Stimulated activated CD4-positive, alpha-beta T cell treated with anti-CD3 and anti-CD28 coated beads, Interleukin-1b, Interleukin-23, amount 100 ng/mL, for 48 hours (primary cell): ENCODE measurements around the gene CDHR2.
"Not testable (repeated sequence)": the region's sequence is repeated elsewhere in the genome, so short reads cannot be mapped to it uniquely, and the experiment has no call there.

Source experiments
- DNase-seq: peaks from one replicate; pipeline ENCODE4 v3.0.0-alpha.2; 2020

CDHR2 gene

GRCh38 chr5:176542596-176543427 lies 6.3 kb upstream of the CDHR2 start:
- DNase-seq, result no peak

GRCh38 chr5:176543428-176544182 lies 5.5 kb upstream of the CDHR2 start:
- peak; percentile 74 for DNase-seq

GRCh38 chr5:176545388-176545736 lies 3.8 kb upstream of the CDHR2 start:
- DNase-seq, result no peak

- no peak for DNase-seq
Observed at GRCh38 chr5:176545737-176546509, 3.2 kb upstream of the CDHR2 start.

- DNase-seq, result no peak
Observed at GRCh38 chr5:176547802-176548201, 1.3 kb upstream of the CDHR2 start.

- no peak for DNase-seq
Observed at GRCh38 chr5:176549871-176550270, 729 bp downstream of the CDHR2 start.

GRCh38 chr5:176550275-176550831 lies 1.2 kb downstream of the CDHR2 start:
- no peak for DNase-seq

GRCh38 chr5:176550937-176551336 lies 1.8 kb downstream of the CDHR2 start:
- not testable (repeated sequence) for DNase-seq

- DNase-seq, result no peak
Observed at GRCh38 chr5:176552332-176552869, 3.3 kb downstream of the CDHR2 start.

- no peak for DNase-seq
Observed at GRCh38 chr5:176553260-176554085, 4.3 kb downstream of the CDHR2 start.

- DNase-seq, result no peak
Observed at GRCh38 chr5:176557846-176558245, 8.7 kb downstream of the CDHR2 start.

DNA sequence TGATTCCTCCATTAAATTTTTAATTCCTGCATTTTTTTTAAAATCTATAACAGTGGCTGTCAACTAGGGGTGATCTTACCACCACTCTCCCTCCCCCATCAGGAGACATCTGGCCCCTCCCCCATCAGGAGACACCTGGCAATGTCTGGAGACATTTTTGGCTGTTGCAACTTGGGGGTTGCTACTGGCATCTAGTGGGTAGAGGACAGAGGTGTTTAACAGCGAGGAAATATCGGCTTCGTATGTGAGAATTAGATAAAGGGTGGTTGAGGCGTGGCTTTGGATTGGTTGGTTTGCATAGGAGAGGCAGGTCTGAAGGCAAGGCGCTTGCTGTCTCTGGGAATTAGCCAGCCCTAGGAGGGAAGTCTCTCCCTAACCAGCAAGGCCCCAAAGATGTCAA lies 10.5 kb downstream of the CDHR2 start:
- DNase-seq, result no peak

DNA sequence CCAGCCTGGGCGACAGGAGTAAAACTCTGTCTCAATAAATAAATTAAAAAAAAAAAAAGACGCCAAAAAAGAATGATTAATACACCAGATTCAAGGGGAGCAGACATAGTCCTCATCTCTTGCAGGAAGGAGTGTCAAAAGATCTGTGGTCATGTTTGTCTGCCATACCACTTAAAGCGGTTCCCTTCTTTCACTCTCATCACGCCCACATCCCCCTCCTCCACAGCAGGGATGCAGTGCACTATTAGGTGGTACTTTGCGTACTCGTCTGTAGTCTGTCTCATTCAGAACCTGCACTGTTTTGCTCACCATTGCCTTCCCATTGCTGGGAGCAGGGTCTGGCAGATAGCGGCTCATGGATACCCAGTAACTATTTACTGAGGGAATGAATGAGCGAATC lies 11.2 kb downstream of the CDHR2 start:
- DNase-seq, result peak; percentile 31

DNA sequence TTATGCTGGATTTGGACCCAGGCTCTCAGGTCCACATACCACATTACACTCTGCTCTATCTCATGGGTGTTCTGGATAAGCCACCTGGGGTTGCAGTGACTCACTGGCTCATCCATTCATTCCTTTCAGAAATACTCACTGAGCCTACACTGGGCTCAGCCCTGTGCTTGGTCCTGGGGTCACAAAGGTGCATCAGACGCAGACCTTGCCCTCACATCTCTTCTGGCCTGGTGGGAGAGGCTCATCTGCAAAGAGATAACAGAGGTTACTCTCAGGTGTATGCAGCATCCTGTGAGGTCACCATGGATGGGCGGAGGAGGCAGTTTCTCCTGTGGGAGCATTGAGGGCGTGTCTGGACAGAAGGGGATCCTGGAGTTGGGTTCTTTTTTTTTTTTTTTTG lies 12.1 kb downstream of the CDHR2 start:
- DNase-seq, result no peak

DNA sequence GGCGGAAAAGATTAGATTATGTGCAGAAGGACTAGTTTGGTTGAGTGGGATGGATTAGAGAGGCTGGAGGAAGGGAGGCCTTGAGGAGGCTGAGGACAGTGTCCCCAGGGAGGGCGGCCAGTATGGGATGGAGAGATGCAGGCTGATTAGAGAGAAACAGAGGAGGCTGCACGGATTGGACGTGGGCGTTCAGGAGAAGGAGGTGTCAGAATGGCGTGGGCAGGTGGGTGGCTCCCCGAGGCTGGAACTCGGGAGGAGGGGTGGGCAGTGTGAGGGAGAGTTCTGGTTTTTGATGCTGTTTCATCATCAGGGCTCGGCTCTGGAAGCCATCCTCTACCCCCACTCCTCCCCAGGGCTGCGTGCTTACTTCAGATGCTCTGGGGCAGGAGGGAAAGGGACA lies 13.0 kb downstream of the CDHR2 start:
- DNase-seq, result no peak

- no peak for DNase-seq
Observed at GRCh38 chr5:176564002-176564401, 14.9 kb downstream of the CDHR2 start.

DNA sequence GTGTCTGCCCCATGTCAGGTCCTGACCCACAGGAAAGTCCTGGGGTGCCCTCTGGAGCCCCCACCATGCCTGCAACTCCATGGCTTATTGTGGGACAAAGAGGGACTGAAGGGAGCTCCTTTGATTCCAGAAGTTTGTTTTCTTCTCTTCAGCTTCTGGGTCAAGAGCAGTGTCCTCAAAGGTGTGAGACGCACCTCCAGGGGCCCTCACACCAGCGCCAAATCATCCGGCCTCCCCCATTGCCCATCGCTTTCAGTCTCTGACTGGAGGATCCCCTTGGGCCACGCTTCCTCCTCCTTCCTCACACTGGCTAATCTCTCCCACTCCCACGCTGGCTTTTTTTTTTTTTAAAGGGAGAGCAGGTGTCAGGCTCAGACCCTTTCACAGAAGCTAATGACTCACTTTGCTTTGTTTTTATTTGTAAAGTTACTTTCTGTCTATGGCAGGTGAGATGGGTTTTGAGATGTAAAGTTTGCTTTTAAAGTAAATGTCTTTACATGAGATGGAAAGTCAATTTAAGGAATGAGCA lies 16.7 kb downstream of the CDHR2 start:
- no peak for DNase-seq

- DNase-seq, result no peak
Observed at GRCh38 chr5:176568657-176569056, 19.5 kb downstream of the CDHR2 start.

- no peak for DNase-seq
Observed at GRCh38 chr5:176570044-176570443, 20.9 kb downstream of the CDHR2 start.

- peak; percentile 67 for DNase-seq
Observed at GRCh38 chr5:176573564-176574296, 24.6 kb downstream of the CDHR2 start.

DNA sequence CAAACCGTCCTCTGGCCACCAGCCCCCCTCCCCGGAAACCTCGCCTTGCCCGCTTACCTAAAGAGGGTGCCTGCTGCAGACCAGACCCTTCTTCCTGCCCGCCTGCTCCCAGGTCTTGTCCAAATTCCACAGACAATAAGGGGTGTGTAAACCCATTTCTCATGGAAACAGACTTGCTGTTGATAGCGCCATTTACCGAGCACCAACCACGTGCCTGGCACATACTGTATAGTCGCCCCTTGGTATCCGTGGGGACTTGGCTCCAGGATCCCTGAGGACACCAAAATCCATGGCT lies 25.1 kb downstream of the CDHR2 start:
- no peak for DNase-seq
